Adrenal gland (tissue), 12 donors: Measurements from ENCODE around the gene OLA1. TPM values are rescaled to one million over a fixed set of nuclear protein-coding genes. Genes with fewer than 3 reads are reported as not detected.

Source experiments
- DNase-seq, 7 donors: peaks; one replicate each; pipeline ENCODE4 v3.0.0-alpha.2; 2019 to 2020
- H3K27ac ChIP-seq, 5 donors: fragments of 200-600 bp; sonication (generic) in 4 of 5; 1 replicate in 3 of 5; 2 replicates in 2 of 5; pipeline versions ENCODE4 v1.5.1 to v1.8.0; 2016 to 2020; ENCODE audit warnings: mild to moderate bottlenecking in 1 of 5
- H3K27me3 ChIP-seq: fragments of 200-600 bp; 2 replicates; pipeline ENCODE4 v1.8.0; 2021
- H3K36me3 ChIP-seq, 2 donors: fragments of 200-600 bp; replicated peaks in 1 of 2; 1 replicate in 1 of 2; 2 replicates in 1 of 2; pipeline versions ENCODE4 v1.5.1 to v1.8.0; 2018 to 2022
- H3K4me1 ChIP-seq, 2 donors: fragments of 200-600 bp; replicated peaks in 1 of 2; 1 replicate in 1 of 2; 2 replicates in 1 of 2; pipeline versions ENCODE4 v1.5.1 to v1.8.0; 2018 to 2021
- H3K4me3 ChIP-seq, 4 donors: fragments of 200-600 bp; sonication (generic) in 3 of 4; one replicate each; pipeline ENCODE4 v1.5.1; 2016 to 2018
- H3K9me3 ChIP-seq, 3 donors: fragments of 200-600 bp; sonication (generic) in 1 of 3; replicated peaks in 1 of 3; 1 replicate in 2 of 3; 2 replicates in 1 of 3; pipeline versions ENCODE4 v1.5.1 to v1.8.0; 2016 to 2021
- CTCF ChIP-seq, 6 experiments: fragments of 450-650 bp in 4 of 6; fragments of 200-600 bp in 2 of 6; sonication (generic) in 1 of 6; IDR thresholded peaks; 1 replicate in 5 of 6; 2 replicates in 1 of 6; pipeline versions ENCODE4 v1.5.1 to v1.8.0; 2016 to 2021; ENCODE audit warnings: antibody characterized with exemption in 6 of 6, mild to moderate bottlenecking in 2 of 6, moderate library complexity in 1 of 6
- POLR2A ChIP-seq, 2 donors: fragments of 450-650 bp; IDR thresholded peaks; one replicate each; pipeline ENCODE4 v1.6.1; 2017; ENCODE audit warnings: antibody characterized with exemption in 2 of 2, mild to moderate bottlenecking in 2 of 2, moderate library complexity in 1 of 2
- WGBS, 4 donors: extraction: QIAGEN DNeasy Blood & Tissue Kit in 2 of 4; methylation state at CpG; one replicate each; pipeline versions ENCODE4 v1.1.5 to v1.1.7; 2013 to 2017; 5-methylcytosine and 5-hydroxymethylcytosine counted together
- intact Hi-C, 2 donors: fragments of 100-400 bp; cut with DNase I; formaldehyde crosslinking; loops; one replicate each; pipeline versions ENCODE4 v1.14.1 to v1.15.0; 2022 to 2023
- polyA plus RNA-seq, 3 donors: library from polyadenylated mRNA; stranded (reverse); fragments of 200-250 nt in 2 of 3; fragments of 350-450 nt in 1 of 3; fragmentation: Illumina TruSeq in 1 of 3; extraction: RNeasy Lipid Tissue Mini Kit (QIAGEN cat#74804) in 1 of 3; gene quantifications; one replicate each; pipeline ENCODE4 v1.2.3, GENCODE V29; 2013 to 2014
- total RNA-seq, 9 donors: library from RNA; depleted of rRNA in 4 of 9; stranded (reverse); fragments of >200 nt in 4 of 9; fragments of 120-200 nt in 1 of 9; fragmentation: NEBNext Ultra II Directional in 1 of 9; extraction: Animal tissue kit (Norgen Biotek cat#: 25700) in 1 of 9; gene quantifications; one replicate each; pipeline versions ENCODE4 v1.1.0 to v1.2.4, GENCODE V29; 2013 to 2023
- donor health status: healthy with polysubstance abuse.
- donor health status: Bipolar disorder and iron deficiency.
- donor health status: DM: yes; HTN: yes; CAD: no.
- donor health status: DM: no; HTN: no; CAD: no.
- donor health status: DM: no; HTN: no; CAD: no.
- donor health status: DM: yes; HTN: yes; CAD: no.

Gene OLA1
- total and polyA plus RNA-seq, 12 donors, result 30.1 to 182 (median 68.9) TPM

GRCh38 chr2:174039551-174040416, 208.5 kb downstream of the OLA1 start:
- H3K9me3 ChIP-seq, result no peaks in the 10 kb centered on the region
- intact Hi-C loops, result loop anchor here (10.0 kb wide), 3 partner anchors 155 to 635 kb away; no protein-coding TSS in a partner anchor
- peak overlapping the region in 1 of 4 donors; percentile 42 for H3K4me3 ChIP-seq
- H3K27ac ChIP-seq, result peak overlapping the region in 4 of 5 donors; percentile 54 to 97 (median 70)
- TF ChIP-seq CTCF (IDR thresholded peaks at IDR 0.05) (peak; percentile 62 to 93 (median 84)), POLR2A (IDR thresholded peaks at IDR 0.05) (no peak)
- no peaks in the 10 kb centered on the region for H3K36me3 ChIP-seq
- H3K27me3 ChIP-seq, result no peaks in the 10 kb centered on the region
- WGBS, 4 donors, result 17 to 24% (median 20%) methylated on average over 12 to 16 of the region's 16 CpGs
- DNase-seq, result peak; percentile 84 to 96 (median 90)
- H3K4me1 ChIP-seq, result peaks cover 3 to 16% of the 10 kb centered on the region in 2 donors

- intact Hi-C loops, result no loop called here
- no peaks in the 10 kb centered on the region for H3K27me3 ChIP-seq
- H3K9me3 ChIP-seq, result no peaks in the 10 kb centered on the region
- DNase-seq, result no peak
- WGBS, 4 donors, result 61 to 81% (median 76%) methylated on average over 2 of the region's 2 CpGs
- TF ChIP-seq CTCF (IDR thresholded peaks at IDR 0.05) (no peak), POLR2A (IDR thresholded peaks at IDR 0.05) (no peak)
- H3K36me3 ChIP-seq, result no peaks in the 10 kb centered on the region
- H3K4me1 ChIP-seq, result peaks cover 3 to 16% of the 10 kb centered on the region in 2 donors
- H3K27ac ChIP-seq, result peak overlapping the region in 1 of 5 donors; percentile 31
- H3K4me3 ChIP-seq, result no peak overlapping the region
These were observed 209.9 kb downstream of the OLA1 start for GRCh38 chr2:174038462-174038861.

- peak overlapping the region in 1 of 5 donors; percentile 49 for H3K27ac ChIP-seq
- TF ChIP-seq CTCF (IDR thresholded peaks at IDR 0.05) (no peak), POLR2A (IDR thresholded peaks at IDR 0.05) (no peak)
- H3K27me3 ChIP-seq, result no peaks in the 10 kb centered on the region
- no peak for DNase-seq
- H3K4me1 ChIP-seq, result peaks cover 3 to 16% of the 10 kb centered on the region in 2 donors
- no peak overlapping the region for H3K4me3 ChIP-seq
- intact Hi-C loops, result no loop called here
- H3K9me3 ChIP-seq, result no peaks in the 10 kb centered on the region
- H3K36me3 ChIP-seq, result no peaks in the 10 kb centered on the region
These were observed 211.5 kb downstream of the OLA1 start for GRCh38 chr2:174036825-174037224.

GRCh38 chr2:174035981-174036742, 212.2 kb downstream of the OLA1 start:
- no peak overlapping the region for H3K4me3 ChIP-seq
- H3K4me1 ChIP-seq, result peaks cover 3 to 16% of the 10 kb centered on the region in 2 donors
- no peaks in the 10 kb centered on the region for H3K9me3 ChIP-seq
- intact Hi-C loops, result no loop called here
- TF ChIP-seq CTCF (IDR thresholded peaks at IDR 0.05), result peak in 3 of 6 experiments; percentile 15 to 46 (median 34)
- no peak for TF ChIP-seq POLR2A (IDR thresholded peaks at IDR 0.05)
- H3K36me3 ChIP-seq, result no peaks in the 10 kb centered on the region
- peak in 4 of 7 donors; percentile 36 to 53 (median 36) for DNase-seq
- no peaks in the 10 kb centered on the region for H3K27me3 ChIP-seq
- WGBS, 4 donors, result 63 to 72% (median 63%) methylated on average over 12 of the region's 12 CpGs
- H3K27ac ChIP-seq, result peak overlapping the region in 1 of 5 donors; percentile 49
